Type B pancreatic cell (in vitro differentiated cells): Measurements from ENCODE around the gene GNG13. TPM values are rescaled to one million over a fixed set of nuclear protein-coding genes. Genes with fewer than 3 reads are reported as not detected.

ENCODE experiments used
- DNase-seq: peaks from one replicate; pipeline ENCODE4 v3.0.0; 2021; ENCODE audit warnings: mixed read lengths; ENCODE audit not compliant: unreplicated experiment; ENCODE audit errors: extremely low spot score
- H3K27ac Mint-ChIP-seq: 2 replicates; pipeline ENCODE4 v1.8.0; 2021; ENCODE audit warnings: mild to moderate bottlenecking, mixed read lengths
- H3K27me3 Mint-ChIP-seq: 2 replicates; pipeline ENCODE4 v1.8.0; 2021; ENCODE audit warnings: mixed read lengths
- H3K36me3 Mint-ChIP-seq: 2 replicates; pipeline ENCODE4 v1.8.0; 2021; ENCODE audit warnings: mixed read lengths
- H3K4me1 Mint-ChIP-seq: one replicate; pipeline ENCODE4 v1.8.0; 2021; ENCODE audit warnings: mixed read lengths; ENCODE audit not compliant: unreplicated experiment
- H3K4me3 Mint-ChIP-seq: 2 replicates; pipeline ENCODE4 v1.8.0; 2021; ENCODE audit warnings: mild to moderate bottlenecking, mixed read lengths
- H3K9me3 Mint-ChIP-seq: 2 replicates; pipeline ENCODE4 v1.8.0; 2021; ENCODE audit warnings: mixed read lengths
- CTCF ChIP-seq: fragments of 200-600 bp; sonication (generic); conservative IDR thresholded peaks from 2 replicates; pipeline ENCODE4 v1.5.0; 2021; ENCODE audit warnings: antibody characterized with exemption, mild to moderate bottlenecking
- total RNA-seq: library from RNA; stranded (reverse); gene quantifications from 2 replicates; pipeline ENCODE4 v1.2.1, GENCODE V29; 2021; ENCODE audit warnings: low replicate concordance

The GNG13 gene
- total RNA-seq, 1 donor from 2014 or later = not detected

GRCh38 chr16:844638-845350 lies 44.3 kb upstream of the GNG13 start:
- no peak for DNase-seq
- H3K27me3 Mint-ChIP-seq = no peaks in the 10 kb centered on the region
- no peaks in the 10 kb centered on the region for H3K4me1 Mint-ChIP-seq
- no peak for TF ChIP-seq CTCF
- no peak overlapping the region for H3K27ac Mint-ChIP-seq
- no peaks in the 10 kb centered on the region for H3K36me3 Mint-ChIP-seq
- peaks cover under 1% of the 10 kb centered on the region for H3K9me3 Mint-ChIP-seq
- no peak overlapping the region for H3K4me3 Mint-ChIP-seq

GRCh38 chr16:843771-844170 lies 43.2 kb upstream of the GNG13 start:
- TF ChIP-seq CTCF = no peak
- Mint-ChIP-seq H3K9me3 (no peaks in the 10 kb centered on the region), H3K4me1 (no peaks in the 10 kb centered on the region), H3K4me3 (no peak overlapping the region), H3K36me3 (no peaks in the 10 kb centered on the region), H3K27me3 (no peaks in the 10 kb centered on the region), H3K27ac (no peak overlapping the region)
- no peak for DNase-seq

DNA sequence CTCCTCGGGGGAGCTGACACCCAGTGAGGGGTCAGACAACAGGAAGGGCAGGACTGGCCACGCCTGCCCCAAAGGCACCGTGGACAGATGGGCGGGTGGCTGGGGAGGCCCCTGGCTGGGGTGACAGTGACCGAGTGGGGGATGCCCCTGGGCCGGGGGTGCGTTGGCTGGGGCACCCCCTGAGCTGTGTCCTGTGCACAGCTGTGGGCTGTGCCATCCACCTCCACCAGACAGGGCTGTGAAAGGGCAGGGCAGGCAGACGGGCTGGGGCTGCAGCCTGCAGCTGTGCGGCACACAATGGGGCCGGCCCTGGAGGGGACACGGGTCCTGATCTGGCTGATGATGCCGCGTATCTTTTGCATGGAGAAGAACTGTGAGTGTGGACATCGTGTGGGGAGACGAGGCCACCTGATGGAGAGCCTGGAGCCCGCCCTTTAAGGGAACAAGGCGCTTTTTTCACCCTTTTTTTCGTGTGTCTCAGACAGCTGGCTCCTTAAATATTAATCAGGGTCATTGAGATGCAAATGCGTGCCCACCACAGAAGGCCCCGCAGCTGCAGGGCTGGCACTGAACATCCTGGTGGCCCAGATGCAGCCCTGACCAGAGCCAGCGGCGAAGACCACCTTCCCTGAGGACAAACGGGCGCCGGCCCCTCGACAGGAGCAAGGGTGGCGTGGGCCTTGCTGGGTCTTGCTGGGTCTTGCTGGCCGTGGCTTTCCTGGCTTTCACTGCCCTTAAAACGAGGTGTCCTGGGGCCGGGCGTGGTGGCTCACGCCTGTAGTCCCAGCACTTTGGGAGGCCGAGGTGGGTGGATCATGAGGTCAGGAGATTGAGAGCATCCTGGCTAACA lies 42.4 kb upstream of the GNG13 start:
- no peaks in the 10 kb centered on the region for H3K36me3 Mint-ChIP-seq
- H3K9me3 Mint-ChIP-seq = no peaks in the 10 kb centered on the region
- no peaks in the 10 kb centered on the region for H3K4me1 Mint-ChIP-seq
- TF ChIP-seq CTCF = no peak
- H3K27me3 Mint-ChIP-seq = no peaks in the 10 kb centered on the region
- no peak for DNase-seq
- no peak overlapping the region for H3K4me3 Mint-ChIP-seq
- H3K27ac Mint-ChIP-seq = no peak overlapping the region

DNA sequence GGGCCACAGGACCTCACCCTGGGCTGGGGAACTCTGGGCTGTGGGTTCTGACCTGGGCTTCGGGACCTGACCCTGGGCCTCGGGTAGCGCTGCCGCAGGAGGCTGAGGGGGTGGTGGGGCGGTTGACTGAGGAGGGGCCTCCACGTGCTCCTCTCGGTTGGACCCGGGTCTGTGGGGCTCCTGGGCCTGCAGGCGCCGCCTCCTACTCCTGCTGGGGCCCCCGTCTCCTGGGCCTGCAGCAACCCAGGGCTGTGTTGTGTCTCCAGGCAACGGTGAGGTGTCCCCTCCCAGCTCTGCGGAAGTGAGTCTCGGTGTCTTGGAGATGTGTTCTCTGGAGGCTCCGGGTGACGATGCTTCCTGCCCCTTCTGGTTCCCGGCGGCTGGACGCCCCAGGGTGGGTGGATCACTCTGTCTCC lies 41.5 kb upstream of the GNG13 start:
- no peak overlapping the region for H3K27ac Mint-ChIP-seq
- no peaks in the 10 kb centered on the region for H3K36me3 Mint-ChIP-seq
- no peak for DNase-seq
- no peaks in the 10 kb centered on the region for H3K4me1 Mint-ChIP-seq
- H3K9me3 Mint-ChIP-seq = no peaks in the 10 kb centered on the region
- no peak overlapping the region for H3K4me3 Mint-ChIP-seq
- H3K27me3 Mint-ChIP-seq = no peaks in the 10 kb centered on the region
- TF ChIP-seq CTCF = no peak

DNA sequence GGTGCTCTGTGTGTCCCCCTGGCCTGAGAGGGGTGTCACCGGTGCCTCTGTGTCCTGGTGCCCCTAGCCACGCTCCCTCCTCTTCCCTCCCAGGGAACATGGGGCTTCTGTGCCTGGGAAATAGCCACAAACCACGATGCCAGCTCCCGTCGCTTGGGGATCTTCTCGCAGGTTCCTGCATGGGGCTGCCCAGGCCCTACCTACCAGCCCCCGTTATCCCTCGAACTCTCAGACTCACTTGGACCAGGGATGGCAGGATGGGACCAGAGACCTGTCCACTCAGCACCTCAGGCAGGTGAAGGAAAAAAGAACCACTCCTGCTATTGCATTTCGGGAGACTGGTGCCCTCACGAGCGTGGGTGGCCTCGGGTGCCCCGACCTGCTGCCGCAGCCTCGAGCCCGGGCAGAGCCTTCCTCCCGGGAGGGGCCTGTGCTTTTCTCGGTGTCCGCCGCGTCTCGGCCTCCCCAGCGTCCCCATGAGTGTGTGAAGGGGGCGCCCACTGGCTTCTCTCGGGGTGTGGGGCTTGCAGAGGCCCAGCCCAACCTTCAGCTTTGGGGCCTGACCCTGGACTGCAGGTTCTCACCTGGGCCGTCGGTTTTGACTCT lies 41.0 kb upstream of the GNG13 start:
- Mint-ChIP-seq H3K4me3 (no peak overlapping the region), H3K27ac (no peak overlapping the region), H3K4me1 (no peaks in the 10 kb centered on the region), H3K9me3 (peaks cover under 1% of the 10 kb centered on the region), H3K27me3 (no peaks in the 10 kb centered on the region), H3K36me3 (no peaks in the 10 kb centered on the region)
- no peak for TF ChIP-seq CTCF
- no peak for DNase-seq
